ENCODE measurements around the gene KLF16. TPM values are rescaled to one million over a fixed set of nuclear protein-coding genes. Genes with fewer than 3 reads are reported as not detected.
A peak's percentile ranks its signal among the peaks of the same experiment; 100 is the strongest.

Gene KLF16
- total RNA-seq, 4 donors from 2014 or later: 1.4 to 7.1 (median 5.5) TPM

DNA sequence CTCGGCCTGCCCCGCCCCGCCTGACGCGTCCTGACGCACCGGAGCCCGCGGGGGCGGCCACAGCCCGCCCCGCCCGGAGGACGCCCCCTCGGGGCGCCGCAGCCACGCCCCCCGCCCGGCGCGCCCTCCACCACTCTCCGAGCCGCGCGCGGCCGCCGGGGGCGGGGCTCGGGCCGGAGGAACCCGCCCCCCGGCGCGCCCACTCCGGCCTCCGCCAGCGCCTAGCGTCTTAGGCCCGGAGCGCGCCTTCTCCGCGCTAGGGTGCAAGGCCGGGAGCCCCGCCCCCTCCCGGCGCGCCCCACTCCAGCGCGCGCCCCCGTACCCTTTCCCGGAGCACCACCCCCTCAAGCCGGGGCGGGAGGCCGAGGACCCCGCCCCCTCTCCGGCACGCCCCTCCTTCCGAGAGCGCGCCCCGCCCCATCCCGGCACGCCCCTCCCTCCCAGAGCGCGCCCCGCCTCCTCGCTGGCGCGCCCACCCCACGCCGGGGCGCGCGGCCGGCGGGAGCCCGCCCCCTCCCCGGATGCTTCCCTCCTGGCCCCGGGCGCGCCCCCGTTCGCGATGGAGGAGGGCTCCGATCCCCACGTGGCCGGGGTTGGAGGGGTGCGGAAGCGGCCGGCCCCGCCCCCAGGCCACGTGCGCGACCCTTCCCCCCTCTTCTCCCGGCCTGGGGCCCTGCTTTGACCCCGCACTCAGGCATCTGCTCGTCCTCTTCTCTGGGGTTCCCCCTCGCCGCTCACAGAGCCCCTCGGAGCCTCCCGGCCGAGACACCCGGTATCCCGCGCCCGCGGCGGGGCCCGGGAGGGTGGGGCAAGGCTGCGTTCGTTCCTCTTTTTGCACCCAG lies 480 bp upstream of the KLF16 start:
- Histone ChIP-seq H3K27me3 (peaks cover 30% of the 10 kb centered on the region), H3K4me3 (peak overlapping the region; percentile 34 to 69), H3K27ac (peak overlapping the region; percentile 6 to 93 (median 88)), H3K36me3 (no peaks in the 10 kb centered on the region), H3K4me1 (peaks cover 0 to 53% (median 33%) of the 10 kb centered on the region in 3 donors), H3K9me3 (no peaks in the 10 kb centered on the region)
- no CpG with 5 or more reads among the region's 115 CpGs for WGBS, 2 donors (ENCODE audit: low coverage in 1 of 2)
- peak; percentile 10 for TF ChIP-seq POLR2AphosphoS5 (IDR thresholded peaks at IDR 0.05)
- TF ChIP-seq POLR2A (IDR thresholded peaks at IDR 0.05): no peak
- TF ChIP-seq EP300 (IDR thresholded peaks at IDR 0.05): no peak
- TF ChIP-seq, protein P1, sequence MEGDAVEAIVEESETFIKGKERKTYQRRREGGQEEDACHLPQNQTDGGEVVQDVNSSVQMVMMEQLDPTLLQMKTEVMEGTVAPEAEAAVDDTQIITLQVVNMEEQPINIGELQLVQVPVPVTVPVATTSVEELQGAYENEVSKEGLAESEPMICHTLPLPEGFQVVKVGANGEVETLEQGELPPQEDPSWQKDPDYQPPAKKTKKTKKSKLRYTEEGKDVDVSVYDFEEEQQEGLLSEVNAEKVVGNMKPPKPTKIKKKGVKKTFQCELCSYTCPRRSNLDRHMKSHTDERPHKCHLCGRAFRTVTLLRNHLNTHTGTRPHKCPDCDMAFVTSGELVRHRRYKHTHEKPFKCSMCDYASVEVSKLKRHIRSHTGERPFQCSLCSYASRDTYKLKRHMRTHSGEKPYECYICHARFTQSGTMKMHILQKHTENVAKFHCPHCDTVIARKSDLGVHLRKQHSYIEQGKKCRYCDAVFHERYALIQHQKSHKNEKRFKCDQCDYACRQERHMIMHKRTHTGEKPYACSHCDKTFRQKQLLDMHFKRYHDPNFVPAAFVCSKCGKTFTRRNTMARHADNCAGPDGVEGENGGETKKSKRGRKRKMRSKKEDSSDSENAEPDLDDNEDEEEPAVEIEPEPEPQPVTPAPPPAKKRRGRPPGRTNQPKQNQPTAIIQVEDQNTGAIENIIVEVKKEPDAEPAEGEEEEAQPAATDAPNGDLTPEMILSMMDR (IDR thresholded peaks at IDR 0.05): no peak
- ATAC-seq: peak; percentile 84

DNA sequence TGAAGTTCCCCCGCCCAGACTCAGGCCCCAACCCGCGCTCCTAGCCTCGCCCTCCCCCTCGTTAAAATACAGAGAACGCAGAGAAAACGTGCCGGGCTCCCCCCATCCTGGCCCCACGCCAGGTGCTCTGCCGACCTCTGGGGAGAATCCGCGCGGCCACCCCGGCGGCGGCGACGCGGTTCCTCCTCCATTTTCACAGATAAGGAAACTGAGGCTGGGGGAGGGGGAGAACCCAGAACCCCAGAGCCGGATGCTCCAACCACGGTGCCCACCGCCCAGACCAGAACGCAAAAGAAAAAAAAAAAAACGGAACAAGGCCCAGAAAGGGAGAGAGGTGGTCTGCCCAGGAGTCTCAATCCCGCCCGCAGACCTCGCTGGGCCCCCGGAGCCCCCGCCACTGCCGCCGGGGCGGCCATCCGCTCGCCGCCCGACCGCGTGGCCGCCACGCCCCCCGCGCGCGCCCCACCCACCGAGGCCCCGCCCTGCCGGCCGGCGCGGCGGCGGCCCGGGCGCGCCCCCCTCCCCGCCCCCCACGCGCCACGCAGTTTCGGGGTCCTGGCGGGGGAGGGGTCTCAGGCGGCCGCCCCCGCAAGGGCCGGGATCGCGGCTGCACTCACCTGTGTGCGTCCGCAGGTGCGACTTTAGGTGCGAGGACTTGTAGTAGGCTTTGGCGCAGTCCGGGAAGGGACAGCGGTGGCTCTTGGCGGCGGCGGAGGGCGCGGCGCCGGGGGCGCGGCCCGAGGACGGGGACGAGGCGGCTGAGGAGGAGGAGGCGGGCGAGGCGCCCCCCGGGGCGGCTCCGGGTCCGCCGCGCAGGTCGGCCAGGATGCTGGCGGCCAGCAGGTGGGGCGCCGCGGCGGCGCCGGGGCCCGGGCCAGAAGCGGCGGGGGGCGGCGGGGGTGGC lies 703 bp downstream of the KLF16 start:
- TF ChIP-seq POLR2AphosphoS5 (IDR thresholded peaks at IDR 0.05) (no peak), POLR2A (IDR thresholded peaks at IDR 0.05) (no peak)
- TF ChIP-seq, protein P1 (IDR thresholded peaks at IDR 0.05): no peak
- Histone ChIP-seq H3K9me3 (no peaks in the 10 kb centered on the region), H3K27me3 (peaks cover 42% of the 10 kb centered on the region), H3K27ac (peak overlapping the region in 3 of 4 donors; percentile 85 to 93 (median 89)), H3K4me1 (peaks cover 0 to 64% (median 42%) of the 10 kb centered on the region in 3 donors), H3K36me3 (no peaks in the 10 kb centered on the region), H3K4me3 (peak overlapping the region; percentile 41 to 69)
- ATAC-seq: no peak
- no CpG with 5 or more reads among the region's 109 CpGs for WGBS, 2 donors (ENCODE audit: low coverage in 1 of 2)

GRCh38 chr19:1862068-1862423 lies 1.3 kb downstream of the KLF16 start:
- Histone ChIP-seq H3K27ac (peak overlapping the region in 3 of 4 donors; percentile 52 to 89 (median 85)), H3K27me3 (peaks cover 46% of the 10 kb centered on the region), H3K4me3 (peak overlapping the region; percentile 23 to 69), H3K9me3 (no peaks in the 10 kb centered on the region), H3K36me3 (no peaks in the 10 kb centered on the region), H3K4me1 (peaks cover 0 to 71% (median 49%) of the 10 kb centered on the region in 3 donors)
- TF ChIP-seq POLR2AphosphoS5 (IDR thresholded peaks at IDR 0.05): no peak
- no peak for TF ChIP-seq POLR2A (IDR thresholded peaks at IDR 0.05)
- TF ChIP-seq, protein P1 (IDR thresholded peaks at IDR 0.05): no peak
- TF ChIP-seq EP300 (IDR thresholded peaks at IDR 0.05): no peak
- no CpG with 5 or more reads among the region's 21 CpGs for WGBS, 2 donors (ENCODE audit: low coverage in 1 of 2)
- ATAC-seq: no peak

- peak overlapping the region in 1 of 2 donors; percentile 69 for H3K4me3 ChIP-seq
- H3K27ac ChIP-seq: peak overlapping the region in 3 of 4 donors; percentile 52 to 89 (median 85)
- H3K4me1 ChIP-seq: peaks cover 0 to 75% (median 53%) of the 10 kb centered on the region in 3 donors
- 12% methylated on average over 5 of the region's 23 CpGs; no CpG with 5 or more reads in 1 of the 2 donors for WGBS, 2 donors (ENCODE audit: low coverage in 1 of 2)
- no peak for ATAC-seq
- peaks cover 51% of the 10 kb centered on the region for H3K27me3 ChIP-seq
- H3K9me3 ChIP-seq: no peaks in the 10 kb centered on the region
- H3K36me3 ChIP-seq: no peaks in the 10 kb centered on the region
- no peak for TF ChIP-seq POLR2A (IDR thresholded peaks at IDR 0.05)
- TF ChIP-seq, protein P1 (IDR thresholded peaks at IDR 0.05): no peak
- no peak for TF ChIP-seq POLR2AphosphoS5 (IDR thresholded peaks at IDR 0.05)
- no peak for TF ChIP-seq EP300 (IDR thresholded peaks at IDR 0.05)
These were observed 1.8 kb downstream of the KLF16 start for GRCh38 chr19:1861599-1862031.

All from gastroesophageal sphincter (tissue), 4 donors.